Activated CD4-positive, alpha-beta memory T cell treated with anti-CD3 and anti-CD28 coated beads for 36 hours (primary cell): ENCODE results near the gene RGS18. TPM values are rescaled to one million over a fixed set of nuclear protein-coding genes. Genes with fewer than 3 reads are reported as not detected.

Experiments
- CTCF ChIA-PET: fragments of 350-600 bp; sonication (Branson Sonifier 250); formaldehyde crosslinking; loops from one replicate; lab custom pipeline; 2021; ENCODE audit warnings: antibody characterized with exemption, inconsistent platforms; lab: Charles Lee
- POLR2A ChIA-PET: fragments of 350-600 bp; sonication (Branson Sonifier 250); formaldehyde crosslinking; loops from one replicate; lab custom pipeline; 2021; ENCODE audit warnings: antibody characterized with exemption; lab: Charles Lee
- DNase-seq: peaks from one replicate; pipeline ENCODE4 v3.0.0-alpha.2; 2020
- H3K27ac Mint-ChIP-seq: one replicate; pipeline ENCODE4 v1.8.0; 2021; ENCODE audit warnings: mixed read lengths
- H3K27me3 Mint-ChIP-seq: one replicate; pipeline ENCODE4 v1.8.0; 2021; ENCODE audit warnings: mixed read lengths
- H3K36me3 Mint-ChIP-seq: one replicate; pipeline ENCODE4 v1.8.0; 2021; ENCODE audit warnings: mixed read lengths
- H3K4me1 Mint-ChIP-seq: one replicate; pipeline ENCODE4 v1.8.0; 2021; ENCODE audit warnings: low read depth, mixed read lengths
- H3K4me3 Mint-ChIP-seq: one replicate; pipeline ENCODE4 v1.8.0; 2021; ENCODE audit warnings: mild to moderate bottlenecking, mixed read lengths
- H3K9me3 Mint-ChIP-seq: one replicate; pipeline ENCODE4 v1.8.0; 2021; ENCODE audit warnings: mixed read lengths
- intact Hi-C: fragments of 100-400 bp; cut with micrococcal nuclease; formaldehyde crosslinking; loops from one replicate; pipeline ENCODE4 v1.15.1; 2023
- total RNA-seq, 2 experiments: library from RNA; stranded (reverse); gene quantifications; one replicate each; pipeline ENCODE4 v1.2.3, GENCODE V29; 2021

RGS18 gene
- total RNA-seq, 2 experiments from 2014 or later, result 0.19 TPM

GRCh38 chr1:192168964-192169363, 10.7 kb downstream of the RGS18 start:
- no peaks in the 10 kb centered on the region for H3K27me3 Mint-ChIP-seq
- H3K9me3 Mint-ChIP-seq, result peaks cover 7% of the 10 kb centered on the region
- DNase-seq, result no peak
- ChIA-PET CTCF (no interaction called here), POLR2A (no interaction called here)
- no peaks in the 10 kb centered on the region for H3K36me3 Mint-ChIP-seq
- intact Hi-C loops, result no loop called here
- H3K4me1 Mint-ChIP-seq, result no peaks in the 10 kb centered on the region
- no peak overlapping the region for H3K27ac Mint-ChIP-seq
- H3K4me3 Mint-ChIP-seq, result no peak overlapping the region

GRCh38 chr1:192170196-192170984, 12.1 kb downstream of the RGS18 start:
- Mint-ChIP-seq H3K4me1 (no peaks in the 10 kb centered on the region), H3K9me3 (peaks cover under 1% of the 10 kb centered on the region), H3K4me3 (no peak overlapping the region), H3K27ac (peak overlapping the region; percentile 8), H3K36me3 (no peaks in the 10 kb centered on the region), H3K27me3 (no peaks in the 10 kb centered on the region)
- CTCF ChIA-PET, result no interaction called here
- no peak for DNase-seq
- POLR2A ChIA-PET, result no interaction called here
- intact Hi-C loops, result no loop called here

- H3K36me3 Mint-ChIP-seq, result no peaks in the 10 kb centered on the region
- POLR2A ChIA-PET, result no interaction called here
- no peak for DNase-seq
- CTCF ChIA-PET, result no interaction called here
- H3K4me1 Mint-ChIP-seq, result no peaks in the 10 kb centered on the region
- intact Hi-C loops, result no loop called here
- H3K4me3 Mint-ChIP-seq, result no peak overlapping the region
- H3K27ac Mint-ChIP-seq, result no peak overlapping the region
- no peaks in the 10 kb centered on the region for H3K27me3 Mint-ChIP-seq
- no peaks in the 10 kb centered on the region for H3K9me3 Mint-ChIP-seq
Observed at GRCh38 chr1:192171123-192171522, 12.9 kb downstream of the RGS18 start.

GRCh38 chr1:192175971-192176370, 17.7 kb downstream of the RGS18 start:
- DNase-seq, result no peak
- H3K4me3 Mint-ChIP-seq, result no peak overlapping the region
- ChIA-PET CTCF (no interaction called here), POLR2A (no interaction called here)
- H3K4me1 Mint-ChIP-seq, result no peaks in the 10 kb centered on the region
- no peaks in the 10 kb centered on the region for H3K9me3 Mint-ChIP-seq
- intact Hi-C loops, result no loop called here
- H3K36me3 Mint-ChIP-seq, result no peaks in the 10 kb centered on the region
- H3K27me3 Mint-ChIP-seq, result no peaks in the 10 kb centered on the region
- H3K27ac Mint-ChIP-seq, result no peak overlapping the region

- Mint-ChIP-seq H3K4me1 (no peaks in the 10 kb centered on the region), H3K36me3 (no peaks in the 10 kb centered on the region), H3K4me3 (no peak overlapping the region), H3K27me3 (no peaks in the 10 kb centered on the region), H3K27ac (no peak overlapping the region), H3K9me3 (no peaks in the 10 kb centered on the region)
- intact Hi-C loops, result no loop called here
- CTCF ChIA-PET, result no interaction called here
- POLR2A ChIA-PET, result no interaction called here
- no peak for DNase-seq
Observed at GRCh38 chr1:192183788-192184187, 25.5 kb downstream of the RGS18 start.

- Mint-ChIP-seq H3K9me3 (no peaks in the 10 kb centered on the region), H3K4me1 (no peaks in the 10 kb centered on the region), H3K27me3 (no peaks in the 10 kb centered on the region), H3K36me3 (no peaks in the 10 kb centered on the region), H3K27ac (no peak overlapping the region), H3K4me3 (no peak overlapping the region)
- CTCF ChIA-PET, result no interaction called here
- intact Hi-C loops, result no loop called here
- DNase-seq, result no peak
- POLR2A ChIA-PET, result no interaction called here
Observed at GRCh38 chr1:192186197-192186596, 27.9 kb downstream of the RGS18 start.

GRCh38 chr1:192190066-192190465, 31.8 kb downstream of the RGS18 start:
- Mint-ChIP-seq H3K4me1 (no peaks in the 10 kb centered on the region), H3K9me3 (no peaks in the 10 kb centered on the region), H3K27me3 (no peaks in the 10 kb centered on the region), H3K36me3 (no peaks in the 10 kb centered on the region), H3K27ac (no peak overlapping the region), H3K4me3 (no peak overlapping the region)
- DNase-seq, result no peak
- CTCF ChIA-PET, result no interaction called here
- intact Hi-C loops, result no loop called here
- POLR2A ChIA-PET, result no interaction called here

GRCh38 chr1:192201303-192201702, 43.0 kb downstream of the RGS18 start:
- Mint-ChIP-seq H3K27me3 (no peaks in the 10 kb centered on the region), H3K27ac (no peak overlapping the region), H3K9me3 (peaks cover 19% of the 10 kb centered on the region), H3K4me3 (no peak overlapping the region), H3K4me1 (no peaks in the 10 kb centered on the region), H3K36me3 (no peaks in the 10 kb centered on the region)
- DNase-seq, result no peak
- CTCF ChIA-PET, result no interaction called here
- POLR2A ChIA-PET, result no interaction called here
- intact Hi-C loops, result no loop called here

- H3K9me3 Mint-ChIP-seq, result no peaks in the 10 kb centered on the region
- POLR2A ChIA-PET, result no interaction called here
- H3K4me1 Mint-ChIP-seq, result no peaks in the 10 kb centered on the region
- DNase-seq, result no peak
- H3K4me3 Mint-ChIP-seq, result no peak overlapping the region
- no peak overlapping the region for H3K27ac Mint-ChIP-seq
- CTCF ChIA-PET, result no interaction called here
- intact Hi-C loops, result no loop called here
- no peaks in the 10 kb centered on the region for H3K36me3 Mint-ChIP-seq
- no peaks in the 10 kb centered on the region for H3K27me3 Mint-ChIP-seq
Observed at GRCh38 chr1:192224396-192224795, 66.1 kb downstream of the RGS18 start.

- intact Hi-C loops, result no loop called here
- Mint-ChIP-seq H3K36me3 (no peaks in the 10 kb centered on the region), H3K27ac (no peak overlapping the region), H3K4me3 (no peak overlapping the region), H3K9me3 (no peaks in the 10 kb centered on the region), H3K27me3 (no peaks in the 10 kb centered on the region), H3K4me1 (no peaks in the 10 kb centered on the region)
- ChIA-PET CTCF (no interaction called here), POLR2A (no interaction called here)
- no peak for DNase-seq
Observed at GRCh38 chr1:192224846-192225245, 66.6 kb downstream of the RGS18 start.

GRCh38 chr1:192225266-192225665, 67.0 kb downstream of the RGS18 start:
- no peaks in the 10 kb centered on the region for H3K4me1 Mint-ChIP-seq
- H3K4me3 Mint-ChIP-seq, result no peak overlapping the region
- POLR2A ChIA-PET, result no interaction called here
- H3K27ac Mint-ChIP-seq, result no peak overlapping the region
- no peaks in the 10 kb centered on the region for H3K27me3 Mint-ChIP-seq
- no peaks in the 10 kb centered on the region for H3K36me3 Mint-ChIP-seq
- intact Hi-C loops, result no loop called here
- no peak for DNase-seq
- H3K9me3 Mint-ChIP-seq, result no peaks in the 10 kb centered on the region
- CTCF ChIA-PET, result no interaction called here

GRCh38 chr1:192225703-192226102, 67.4 kb downstream of the RGS18 start:
- CTCF ChIA-PET, result no interaction called here
- intact Hi-C loops, result no loop called here
- no peaks in the 10 kb centered on the region for H3K4me1 Mint-ChIP-seq
- H3K9me3 Mint-ChIP-seq, result no peaks in the 10 kb centered on the region
- POLR2A ChIA-PET, result no interaction called here
- H3K4me3 Mint-ChIP-seq, result no peak overlapping the region
- no peak for DNase-seq
- H3K27me3 Mint-ChIP-seq, result no peaks in the 10 kb centered on the region
- no peaks in the 10 kb centered on the region for H3K36me3 Mint-ChIP-seq
- H3K27ac Mint-ChIP-seq, result no peak overlapping the region

- Mint-ChIP-seq H3K9me3 (no peaks in the 10 kb centered on the region), H3K36me3 (no peaks in the 10 kb centered on the region), H3K4me3 (no peak overlapping the region), H3K27ac (no peak overlapping the region), H3K4me1 (no peaks in the 10 kb centered on the region), H3K27me3 (no peaks in the 10 kb centered on the region)
- ChIA-PET CTCF (no interaction called here), POLR2A (no interaction called here)
- intact Hi-C loops, result no loop called here
- no peak for DNase-seq
Observed at GRCh38 chr1:192227330-192227729, 69.1 kb downstream of the RGS18 start.
